Retinal pigment epithelial cell (primary cell): ENCODE results near the gene TWIST2.

ENCODE experiments used
- DNase-seq: peaks from one replicate; pipeline ENCODE4 v3.0.0-alpha.2; 2010; ENCODE audit warnings: low read depth
- H3K4me3 ChIP-seq: 2 replicates; pipeline ENCODE4 v1.5.1; 2011; ENCODE audit warnings: mild to moderate bottlenecking, low read length, control low read depth, moderate library complexity
- CTCF ChIP-seq: conservative IDR thresholded peaks from 2 replicates; pipeline ENCODE4 v1.5.1; 2011; ENCODE audit warnings: low read depth, low read length, control low read depth, inconsistent platforms

Gene TWIST2

DNA sequence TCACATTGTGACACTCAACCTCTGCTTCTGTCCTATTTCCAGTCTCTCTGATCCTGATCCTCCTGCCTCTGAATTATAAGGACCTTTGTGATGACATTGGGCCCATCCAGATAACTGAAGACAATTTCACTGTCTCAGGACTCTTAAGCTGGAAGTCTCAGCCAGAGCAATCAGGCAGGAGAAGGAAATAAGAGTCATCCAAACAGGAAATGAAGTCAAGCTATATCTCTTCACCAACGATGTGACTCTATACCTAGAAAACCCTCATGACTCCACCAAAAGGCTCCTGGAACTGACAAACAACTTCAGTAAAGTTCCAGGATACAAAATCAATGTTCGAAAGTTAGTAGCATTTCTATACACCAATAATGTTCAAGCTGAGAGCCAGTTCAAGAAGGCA lies 29.3 kb upstream of the TWIST2 start:
- DNase-seq: no peak
- H3K4me3 ChIP-seq: no peak overlapping the region
- no peak for TF ChIP-seq CTCF

DNA sequence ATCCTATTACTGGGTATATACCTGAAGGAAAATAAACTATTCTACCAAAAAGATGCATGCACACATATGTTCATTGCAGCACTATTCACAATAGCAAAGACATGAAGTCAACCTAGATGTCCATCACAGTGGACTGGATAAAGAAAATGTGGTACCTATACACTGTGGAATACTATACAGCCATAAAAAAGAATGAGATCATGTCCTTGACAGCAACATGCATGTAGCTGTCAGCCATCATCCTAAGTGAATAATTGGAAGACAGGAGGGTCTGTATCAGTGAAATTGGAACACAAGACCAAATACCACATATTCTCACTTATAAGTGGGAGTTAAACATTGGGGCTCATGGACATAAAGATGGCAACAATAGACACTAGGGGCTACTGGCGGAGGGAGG lies 27.7 kb upstream of the TWIST2 start:
- no peak for TF ChIP-seq CTCF
- DNase-seq: no peak
- H3K4me3 ChIP-seq: no peak overlapping the region

- no peak overlapping the region for H3K4me3 ChIP-seq
- no peak for DNase-seq
- TF ChIP-seq CTCF: no peak
Observed at GRCh38 chr2:238820916-238821315, 27.0 kb upstream of the TWIST2 start.

DNA sequence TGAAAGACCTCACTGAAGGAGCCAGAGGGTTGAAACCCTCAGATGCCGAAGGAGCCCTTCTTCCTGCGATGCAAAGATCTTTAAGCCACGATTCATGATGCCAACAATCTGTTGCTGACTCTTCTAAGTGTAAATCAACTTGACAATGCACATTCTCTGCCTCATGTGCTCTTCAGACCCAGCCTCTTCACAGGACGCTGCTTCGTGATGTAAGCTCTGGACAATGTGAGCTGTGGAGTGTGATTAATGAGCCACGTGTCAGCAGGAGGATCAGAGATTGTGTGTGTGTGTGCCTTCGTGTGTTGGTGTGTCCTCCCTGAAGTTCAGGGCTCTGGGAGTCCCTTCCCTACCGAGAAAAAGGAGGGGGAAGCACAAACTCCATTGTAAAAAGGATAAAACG lies 26.5 kb upstream of the TWIST2 start:
- TF ChIP-seq CTCF: no peak
- no peak overlapping the region for H3K4me3 ChIP-seq
- no peak for DNase-seq

DNA sequence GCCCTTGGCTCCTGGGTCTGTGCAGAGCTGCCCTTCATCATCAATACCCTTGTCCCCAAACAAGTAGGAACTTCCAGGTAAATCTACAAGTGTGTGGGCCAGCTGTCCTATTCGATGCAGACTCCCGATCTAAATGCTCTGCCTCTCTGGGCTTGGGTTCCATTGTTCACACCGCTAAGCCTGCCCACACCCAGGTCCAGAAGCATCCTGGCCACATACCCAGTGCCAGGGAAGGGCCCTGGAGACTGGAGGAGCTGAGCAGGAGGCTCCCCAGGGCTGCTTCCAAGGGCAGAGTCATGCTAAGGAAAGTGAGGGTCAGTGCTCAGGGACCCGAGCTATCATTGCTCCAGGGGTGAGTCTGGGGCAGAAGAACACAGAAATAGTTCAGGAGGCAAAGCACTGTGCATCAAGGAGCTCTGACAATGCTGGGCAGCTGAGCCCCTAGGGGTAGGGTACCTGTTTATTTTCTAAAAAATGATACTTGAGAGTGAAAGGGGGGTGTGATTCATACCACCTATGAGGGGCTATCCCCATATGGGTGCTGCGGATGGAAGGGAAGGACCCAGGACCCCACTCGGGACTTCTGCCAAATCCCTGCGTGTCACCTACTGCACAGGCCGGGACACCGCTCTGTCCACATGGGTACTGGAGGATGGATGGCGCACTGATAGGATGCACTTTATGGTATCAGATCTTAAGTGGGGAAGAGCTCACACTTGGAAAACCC lies 25.8 kb upstream of the TWIST2 start:
- no peak overlapping the region for H3K4me3 ChIP-seq

GRCh38 chr2:238822955-238823354 lies 24.9 kb upstream of the TWIST2 start:
- H3K4me3 ChIP-seq: no peak overlapping the region
- DNase-seq: no peak
- TF ChIP-seq CTCF: no peak

More for the DNA sequence above, 25.8 kb upstream of the TWIST2 start:
- DNase-seq: no peak
- TF ChIP-seq CTCF: no peak

DNA sequence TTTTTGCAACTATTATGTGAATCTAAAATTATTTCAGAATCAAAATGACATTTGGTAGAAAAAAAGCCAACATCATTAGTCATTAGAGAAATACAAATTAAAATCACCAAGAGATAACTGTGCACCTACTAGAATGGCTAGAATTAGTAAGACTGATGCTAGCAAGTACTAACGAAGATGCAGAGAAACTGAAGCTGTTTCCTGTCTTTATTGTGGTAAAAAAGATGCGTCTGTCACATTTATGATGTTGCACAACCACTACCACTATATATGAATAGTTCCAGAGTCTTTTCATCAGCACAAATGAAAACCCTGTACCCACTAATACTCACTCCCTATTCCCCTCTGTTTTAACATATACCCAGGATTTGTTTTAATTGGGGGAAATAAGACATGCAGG lies 16.7 kb upstream of the TWIST2 start:
- no peak for DNase-seq
- no peak for TF ChIP-seq CTCF

More for the DNA sequence above, 16.7 kb upstream of the TWIST2 start:
- H3K4me3 ChIP-seq: no peak overlapping the region
